ENCODE results near the gene LDLRAP1.

- TF ChIP-seq TARDBP (IDR thresholded peaks at IDR 0.05) (no peak), ZNF384 (IDR thresholded peaks at IDR 0.05) (no peak), FOXM1 (IDR thresholded peaks at IDR 0.05; ENCODE audit: borderline replicate concordance) (no peak), SP1 (IDR thresholded peaks at IDR 0.05) (no peak), FOXA1 (IDR thresholded peaks at IDR 0.05) (no peak), PKNOX1 (IDR thresholded peaks at IDR 0.05) (no peak), ELF4 (IDR thresholded peaks at IDR 0.05) (no peak), HDGF (IDR thresholded peaks at IDR 0.05; ENCODE audit: borderline replicate concordance) (no peak), SUZ12 (IDR thresholded peaks at IDR 0.05) (no peak), BHLHE40 (IDR thresholded peaks at IDR 0.05; ENCODE audit: borderline replicate concordance) (no peak), ARNT (IDR thresholded peaks at IDR 0.05) (no peak)
Observed at GRCh38 chr1:25534410-25534788, 9.0 kb upstream of the LDLRAP1 start.
